Sigmoid colon (tissue), 7 donors: Measurements from ENCODE around the gene GALNT18. TPM values are rescaled to one million over a fixed set of nuclear protein-coding genes. Genes with fewer than 3 reads are reported as not detected.

ENCODE experiments used
- DNase-seq: peaks from one replicate; pipeline ENCODE4 v3.0.0-alpha.2; 2019
- H3K27ac ChIP-seq, 4 donors: fragments of 200-600 bp; sonication (generic); one replicate each; pipeline ENCODE4 v1.5.1; 2016 to 2019; ENCODE audit warnings: mild to moderate bottlenecking in 1 of 4
- H3K27me3 ChIP-seq, 3 donors: fragments of 200-600 bp; sonication (generic); one replicate each; pipeline ENCODE4 v1.5.1; 2019; ENCODE audit warnings: mild to moderate bottlenecking in 1 of 3
- H3K36me3 ChIP-seq, 4 donors: fragments of 200-600 bp; sonication (generic); one replicate each; pipeline ENCODE4 v1.5.1; 2016 to 2019
- H3K4me1 ChIP-seq, 4 donors: fragments of 200-600 bp; sonication (generic); one replicate each; pipeline ENCODE4 v1.5.1; 2017 to 2019
- H3K4me3 ChIP-seq, 4 donors: fragments of 200-600 bp; sonication (generic); one replicate each; pipeline ENCODE4 v1.5.1; 2017 to 2019; ENCODE audit warnings: mild to moderate bottlenecking in 2 of 4, moderate library complexity in 1 of 4
- H3K9me3 ChIP-seq, 4 donors: fragments of 200-600 bp in 3 of 4; sonication (generic) in 3 of 4; one replicate each; pipeline versions ENCODE4 v1.5.1 to v1.6.1; 2013 to 2019
- EP300 ChIP-seq, 4 donors: sonication (generic); formaldehyde crosslinking; IDR thresholded peaks; one replicate each; pipeline ENCODE4 v1.6.1; 2017; ENCODE audit warnings: antibody characterized with exemption in 4 of 4
- POLR2A ChIP-seq, 2 donors: fragments of 450-650 bp; IDR thresholded peaks; one replicate each; pipeline ENCODE4 v1.6.1; 2016; ENCODE audit warnings: antibody characterized with exemption in 2 of 2, mild to moderate bottlenecking in 2 of 2, moderate library complexity in 2 of 2
- POLR2AphosphoS5 ChIP-seq, 4 donors: sonication (generic); formaldehyde crosslinking; IDR thresholded peaks; one replicate each; pipeline ENCODE4 v1.6.1; 2017; ENCODE audit warnings: antibody characterized with exemption in 4 of 4
- WGBS, 2 donors: extraction: QIAGEN DNeasy Blood & Tissue Kit; methylation state at CpG; one replicate each; pipeline ENCODE4 v1.1.7; 2013; 5-methylcytosine and 5-hydroxymethylcytosine counted together
- intact Hi-C: fragments of 100-400 bp; cut with DNase I; formaldehyde crosslinking; loops from one replicate; pipeline ENCODE4 v1.15.1; 2023
- polyA plus RNA-seq, 3 donors: library from polyadenylated mRNA; stranded (reverse); fragments of 200-250 nt; gene quantifications; one replicate each; pipeline ENCODE4 v1.2.3, GENCODE V29; 2013
- total RNA-seq, 4 donors: library from RNA; depleted of rRNA; stranded (reverse); fragments of >200 nt; gene quantifications; one replicate each; pipeline ENCODE4 v1.1.0, GENCODE V29; 2016
- TF ChIP-seq, protein P1 (sequence below), 4 experiments: fragments of 450-650 bp in 3 of 4; fragments of 200-600 bp in 1 of 4; IDR thresholded peaks; one replicate each; pipeline ENCODE4 v1.5.1; 2016 to 2019; ENCODE audit warnings: antibody characterized with exemption in 4 of 4, mild to moderate bottlenecking in 3 of 4, moderate library complexity in 2 of 4
- donor health status: healthy with polysubstance abuse.
- donor health status: Bipolar disorder and iron deficiency.
- donor health status: healthy.

The GALNT18 gene
- total and polyA plus RNA-seq, 7 donors = 0.92 to 48.6 (median 34.9) TPM

DNA sequence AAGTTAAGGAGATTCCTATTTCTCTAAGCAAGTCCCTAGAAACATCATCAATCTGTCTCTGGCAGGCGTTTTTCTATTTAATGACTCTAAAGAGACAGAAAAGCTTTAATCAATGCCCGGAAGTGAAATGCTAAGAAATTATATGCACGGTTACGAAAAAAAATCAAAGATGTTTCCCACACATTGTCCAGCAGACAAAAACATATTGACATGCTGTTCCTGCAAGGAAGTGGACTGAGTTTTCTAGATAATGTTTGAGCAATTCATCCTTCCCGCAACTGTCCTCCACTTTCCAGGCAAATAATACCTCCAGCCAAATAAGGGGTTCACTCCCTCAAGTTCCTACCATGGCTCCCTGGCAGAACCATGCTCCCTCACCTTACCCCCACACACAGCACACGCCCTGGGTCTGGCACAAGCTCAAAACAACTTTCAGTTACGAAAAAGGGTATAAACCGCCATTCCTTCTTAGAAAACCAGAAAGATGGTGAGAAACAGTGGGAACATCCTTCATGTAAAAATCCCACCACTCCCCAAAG lies 29.6 kb downstream of the GALNT18 start:
- WGBS, 2 donors = 87 to 90% methylated on average over 8 of the region's 8 CpGs
- intact Hi-C loops = no loop called here
- TF ChIP-seq POLR2A (IDR thresholded peaks at IDR 0.05) (no peak), EP300 (IDR thresholded peaks at IDR 0.05) (no peak), POLR2AphosphoS5 (IDR thresholded peaks at IDR 0.05) (no peak)
- TF ChIP-seq, protein P1, sequence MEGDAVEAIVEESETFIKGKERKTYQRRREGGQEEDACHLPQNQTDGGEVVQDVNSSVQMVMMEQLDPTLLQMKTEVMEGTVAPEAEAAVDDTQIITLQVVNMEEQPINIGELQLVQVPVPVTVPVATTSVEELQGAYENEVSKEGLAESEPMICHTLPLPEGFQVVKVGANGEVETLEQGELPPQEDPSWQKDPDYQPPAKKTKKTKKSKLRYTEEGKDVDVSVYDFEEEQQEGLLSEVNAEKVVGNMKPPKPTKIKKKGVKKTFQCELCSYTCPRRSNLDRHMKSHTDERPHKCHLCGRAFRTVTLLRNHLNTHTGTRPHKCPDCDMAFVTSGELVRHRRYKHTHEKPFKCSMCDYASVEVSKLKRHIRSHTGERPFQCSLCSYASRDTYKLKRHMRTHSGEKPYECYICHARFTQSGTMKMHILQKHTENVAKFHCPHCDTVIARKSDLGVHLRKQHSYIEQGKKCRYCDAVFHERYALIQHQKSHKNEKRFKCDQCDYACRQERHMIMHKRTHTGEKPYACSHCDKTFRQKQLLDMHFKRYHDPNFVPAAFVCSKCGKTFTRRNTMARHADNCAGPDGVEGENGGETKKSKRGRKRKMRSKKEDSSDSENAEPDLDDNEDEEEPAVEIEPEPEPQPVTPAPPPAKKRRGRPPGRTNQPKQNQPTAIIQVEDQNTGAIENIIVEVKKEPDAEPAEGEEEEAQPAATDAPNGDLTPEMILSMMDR (IDR thresholded peaks at IDR 0.05) = no peak

DNA sequence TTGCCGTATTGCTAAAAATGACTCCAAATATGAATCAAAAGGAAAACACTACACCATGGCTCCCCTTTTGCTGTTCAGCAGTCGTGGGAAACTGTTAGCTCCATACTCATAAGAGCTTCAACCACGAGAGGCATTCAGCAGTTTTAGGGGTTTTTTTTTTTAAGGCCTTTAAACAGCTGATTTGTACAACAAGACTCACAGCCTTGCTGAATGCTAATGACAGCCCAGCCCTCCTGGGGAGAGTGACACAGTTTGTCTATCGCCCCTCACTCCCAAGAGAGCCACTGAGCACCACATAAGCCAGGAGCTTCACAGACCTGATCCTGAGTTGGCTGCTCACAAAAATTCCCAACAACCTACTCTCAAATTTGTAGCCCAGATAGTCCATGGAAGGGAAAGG lies 32.4 kb downstream of the GALNT18 start:
- 61 to 83% methylated on average over 4 of the region's 4 CpGs for WGBS, 2 donors
- Histone ChIP-seq H3K27ac (peak overlapping the region in 1 of 4 donors; percentile 5), H3K4me3 (no peak overlapping the region), H3K27me3 (no peaks in the 10 kb centered on the region), H3K9me3 (no peaks in the 10 kb centered on the region), H3K4me1 (peaks cover 0 to 49% (median 21%) of the 10 kb centered on the region in 4 donors), H3K36me3 (no peaks in the 10 kb centered on the region)
- intact Hi-C loops = no loop called here
- TF ChIP-seq, protein P1 (IDR thresholded peaks at IDR 0.05) = no peak
- TF ChIP-seq POLR2AphosphoS5 (IDR thresholded peaks at IDR 0.05) = no peak
- no peak for TF ChIP-seq POLR2A (IDR thresholded peaks at IDR 0.05)
- no peak for TF ChIP-seq EP300 (IDR thresholded peaks at IDR 0.05)
- no peak for DNase-seq

More for the DNA sequence above, 29.6 kb downstream of the GALNT18 start:
- DNase-seq = no peak
- Histone ChIP-seq H3K27me3 (no peaks in the 10 kb centered on the region), H3K4me1 (peaks cover 0 to 33% (median 12%) of the 10 kb centered on the region in 4 donors), H3K9me3 (no peaks in the 10 kb centered on the region), H3K27ac (no peak overlapping the region), H3K36me3 (no peaks in the 10 kb centered on the region), H3K4me3 (no peak overlapping the region)

DNA sequence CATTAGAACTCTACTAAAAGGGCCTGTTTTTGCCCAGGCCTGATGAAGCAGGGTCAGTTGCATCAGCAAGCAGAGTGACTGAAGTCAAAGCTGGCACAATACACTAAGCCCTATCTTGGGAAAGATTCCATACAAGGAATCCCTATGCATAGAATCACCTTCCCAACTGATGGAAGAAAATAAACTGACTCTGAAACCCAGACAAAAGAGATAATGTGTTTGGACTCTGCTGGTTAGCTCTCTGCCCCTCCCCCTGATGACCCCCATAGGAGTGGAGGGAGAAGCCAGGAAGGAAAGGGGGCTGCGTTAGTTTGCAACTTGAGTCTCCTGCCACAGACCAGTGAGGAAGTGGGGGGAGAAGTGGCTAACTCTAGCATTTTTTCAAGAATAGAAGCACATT lies 32.9 kb downstream of the GALNT18 start:
- H3K27me3 ChIP-seq = no peaks in the 10 kb centered on the region
- 52 to 92% methylated on average over 1 of the region's 1 CpG for WGBS, 2 donors
- no peaks in the 10 kb centered on the region for H3K9me3 ChIP-seq
- intact Hi-C loops = no loop called here
- H3K4me1 ChIP-seq = peaks cover 0 to 54% (median 27%) of the 10 kb centered on the region in 4 donors
- H3K4me3 ChIP-seq = no peak overlapping the region
- DNase-seq = no peak
- TF ChIP-seq EP300 (IDR thresholded peaks at IDR 0.05) (no peak), POLR2AphosphoS5 (IDR thresholded peaks at IDR 0.05) (no peak), POLR2A (IDR thresholded peaks at IDR 0.05) (no peak)
- TF ChIP-seq, protein P1 (IDR thresholded peaks at IDR 0.05) = no peak
- H3K36me3 ChIP-seq = no peaks in the 10 kb centered on the region
- H3K27ac ChIP-seq = peak overlapping the region in 1 of 4 donors; percentile 5

DNA sequence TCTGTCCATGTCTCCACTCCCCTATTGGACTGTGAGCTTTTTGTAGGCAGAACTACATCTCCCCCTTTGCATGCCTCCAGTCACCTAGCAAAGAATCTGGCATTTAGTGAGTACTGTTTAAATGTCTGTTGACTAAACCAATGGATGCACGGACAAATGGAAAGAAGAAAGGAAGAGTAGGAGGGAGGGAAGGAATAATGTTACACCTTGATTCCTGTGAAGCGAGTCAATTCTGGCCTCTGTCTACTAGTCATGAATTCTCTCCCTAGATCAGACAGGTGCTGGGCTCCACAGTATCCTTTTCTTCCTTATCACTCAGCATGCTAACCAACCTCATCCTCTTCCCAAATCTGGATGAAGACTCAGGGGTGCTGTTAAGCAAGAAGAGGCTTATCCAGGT lies 33.6 kb downstream of the GALNT18 start:
- no peaks in the 10 kb centered on the region for H3K27me3 ChIP-seq
- peaks cover 0 to 61% (median 32%) of the 10 kb centered on the region in 4 donors for H3K4me1 ChIP-seq
- intact Hi-C loops = no loop called here
- TF ChIP-seq EP300 (IDR thresholded peaks at IDR 0.05) (no peak), POLR2AphosphoS5 (IDR thresholded peaks at IDR 0.05) (no peak), POLR2A (IDR thresholded peaks at IDR 0.05) (no peak)
- TF ChIP-seq, protein P1 (IDR thresholded peaks at IDR 0.05) = no peak
- no peaks in the 10 kb centered on the region for H3K9me3 ChIP-seq
- no peak overlapping the region for H3K27ac ChIP-seq
- DNase-seq = no peak
- H3K4me3 ChIP-seq = no peak overlapping the region
- H3K36me3 ChIP-seq = no peaks in the 10 kb centered on the region
- 84 to 92% methylated on average over 2 of the region's 2 CpGs for WGBS, 2 donors

DNA sequence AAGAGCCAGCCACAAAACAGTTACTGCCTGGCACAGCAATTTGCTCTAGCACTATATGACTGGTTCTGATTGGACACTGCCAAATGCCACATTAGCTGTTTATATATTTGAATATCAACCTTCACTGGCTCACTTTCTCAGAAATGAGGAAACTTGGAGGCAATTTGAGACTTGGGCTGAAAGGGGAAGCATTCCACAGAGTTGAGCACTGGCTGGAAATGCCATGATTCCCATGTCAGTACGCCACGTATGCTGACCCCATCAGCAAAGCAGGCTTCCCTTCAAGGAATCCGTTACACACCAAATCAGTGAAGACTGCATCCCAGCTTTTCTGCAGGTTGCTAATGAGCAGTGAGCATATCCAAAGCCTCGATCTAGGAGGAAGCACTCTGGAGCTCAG lies 34.7 kb downstream of the GALNT18 start:
- Histone ChIP-seq H3K27me3 (no peaks in the 10 kb centered on the region), H3K4me3 (no peak overlapping the region), H3K27ac (peak overlapping the region in 1 of 4 donors; percentile 70), H3K4me1 (peaks cover 0 to 71% (median 40%) of the 10 kb centered on the region in 4 donors), H3K9me3 (no peaks in the 10 kb centered on the region), H3K36me3 (no peaks in the 10 kb centered on the region)
- 89 to 95% methylated on average over 4 of the region's 4 CpGs for WGBS, 2 donors
- TF ChIP-seq POLR2A (IDR thresholded peaks at IDR 0.05) (no peak), POLR2AphosphoS5 (IDR thresholded peaks at IDR 0.05) (no peak), EP300 (IDR thresholded peaks at IDR 0.05) (no peak)
- TF ChIP-seq, protein P1 (IDR thresholded peaks at IDR 0.05) = no peak
- intact Hi-C loops = no loop called here
- no peak for DNase-seq
